Transverse colon (tissue), 4 donors: ENCODE results near the gene UBL3. TPM values are rescaled to one million over a fixed set of nuclear protein-coding genes. Genes with fewer than 3 reads are reported as not detected.

Experiments
- DNase-seq: peaks from one replicate; pipeline ENCODE4 v3.0.0-alpha.2; 2019
- H3K27ac ChIP-seq, 4 donors: fragments of 200-600 bp; sonication (generic); 2 replicates each; pipeline ENCODE4 v1.5.1; 2016 to 2018; ENCODE audit warnings: inconsistent platforms in 4 of 4
- H3K27me3 ChIP-seq: fragments of 200-600 bp; sonication (generic); 2 replicates; pipeline ENCODE4 v1.5.1; 2017; ENCODE audit warnings: inconsistent platforms
- H3K36me3 ChIP-seq, 4 donors: fragments of 200-600 bp; sonication (generic); 2 replicates each; pipeline ENCODE4 v1.5.1; 2017 to 2019; ENCODE audit warnings: inconsistent platforms in 4 of 4
- H3K4me1 ChIP-seq, 4 donors: fragments of 200-600 bp; sonication (generic); 2 replicates each; pipeline ENCODE4 v1.5.1; 2017 to 2020; ENCODE audit warnings: inconsistent platforms in 4 of 4
- H3K4me3 ChIP-seq, 4 donors: fragments of 200-600 bp; sonication (generic); 1 replicate in 1 of 4; 2 replicates in 3 of 4; pipeline versions ENCODE4 v1.5.1 to v1.6.1; 2017 to 2019; ENCODE audit warnings: inconsistent platforms in 4 of 4
- H3K9me3 ChIP-seq, 2 donors: fragments of 200-600 bp; sonication (generic); 2 replicates each; pipeline ENCODE4 v1.5.1; 2017 to 2019; ENCODE audit warnings: inconsistent platforms in 2 of 2
- CTCF ChIP-seq, 5 experiments: fragments of 200-600 bp in 3 of 5; fragments of 450-650 bp in 2 of 5; sonication (generic) in 3 of 5; IDR thresholded peaks; 1 replicate in 2 of 5; 2 replicates in 3 of 5; pipeline ENCODE4 v1.5.1; 2016 to 2017; ENCODE audit warnings: antibody characterized with exemption in 5 of 5, inconsistent platforms in 3 of 5, mild to moderate bottlenecking in 2 of 5, moderate library complexity in 1 of 5
- EP300 ChIP-seq: sonication (generic); formaldehyde crosslinking; IDR thresholded peaks from one replicate; pipeline ENCODE4 v1.6.1; 2017; ENCODE audit warnings: antibody characterized with exemption, low read depth
- POLR2A ChIP-seq: fragments of 450-650 bp; IDR thresholded peaks from one replicate; pipeline ENCODE4 v1.6.1; 2016; ENCODE audit warnings: antibody characterized with exemption, mild to moderate bottlenecking, moderate library complexity
- POLR2AphosphoS5 ChIP-seq, 3 donors: sonication (generic); formaldehyde crosslinking; IDR thresholded peaks; one replicate each; pipeline ENCODE4 v1.6.1; 2016; ENCODE audit warnings: antibody characterized with exemption in 3 of 3
- WGBS, 2 donors: methylation state at CpG; one replicate each; pipeline ENCODE4 v1.1.5; 2018; ENCODE audit warnings: low coverage in 1 of 2; 5-methylcytosine and 5-hydroxymethylcytosine counted together
- in situ Hi-C, 4 donors: fragments of 200-750 bp; cut with MboI; loops; one replicate each; pipeline versions ENCODE4 v1.15.0 to v1.15.1; 2017; ENCODE audit warnings: low sequenced_read_pairs in 3 of 4, low pct_ligation_motif_present in 1 of 4, low pct_unique_long_range_greater_than_20kb in 1 of 4
- intact Hi-C: fragments of 100-400 bp; cut with DNase I; formaldehyde crosslinking; loops from one replicate; pipeline ENCODE4 v1.15.1; 2023; ENCODE audit warnings: low total_unique reads
- total RNA-seq, 4 donors: library from RNA; depleted of rRNA; stranded (reverse); fragments of >200 nt; gene quantifications; one replicate each; pipeline ENCODE4 v1.1.0, GENCODE V29; 2016

Gene UBL3
- total RNA-seq, 4 donors from 2014 or later, result 8.8 to 77.1 (median 60.0) TPM

- no peaks in the 10 kb centered on the region for H3K27me3 ChIP-seq
- intact Hi-C loops, result no loop called here
- H3K36me3 ChIP-seq, result no peaks in the 10 kb centered on the region
- no peak for TF ChIP-seq CTCF (IDR thresholded peaks at IDR 0.05)
- no peak for TF ChIP-seq POLR2AphosphoS5 (IDR thresholded peaks at IDR 0.05)
- no peak for TF ChIP-seq POLR2A
- no peak for TF ChIP-seq EP300
- WGBS, 2 donors, result 100% methylated on average over 4 of the region's 4 CpGs; no CpG with 5 or more reads in 1 of the 2 donors
- peaks cover 0 to 12% (median 0%) of the 10 kb centered on the region in 4 donors for H3K4me1 ChIP-seq
- no peaks in the 10 kb centered on the region for H3K9me3 ChIP-seq
- in situ Hi-C loops, result no loop called here
- no peak for DNase-seq
- no peak overlapping the region for H3K4me3 ChIP-seq
- H3K27ac ChIP-seq, result no peak overlapping the region
Observed at GRCh38 chr13:29801102-29801501, 49.3 kb downstream of the UBL3 start.

- intact Hi-C loops (no loop called here), in situ Hi-C loops (no loop called here)
- TF ChIP-seq CTCF (IDR thresholded peaks at IDR 0.05), result no peak
- TF ChIP-seq POLR2A, result no peak
- no peak for TF ChIP-seq EP300
- TF ChIP-seq POLR2AphosphoS5 (IDR thresholded peaks at IDR 0.05), result no peak
- no peaks in the 10 kb centered on the region for H3K27me3 ChIP-seq
- H3K4me3 ChIP-seq, result no peak overlapping the region
- no peaks in the 10 kb centered on the region for H3K36me3 ChIP-seq
- H3K4me1 ChIP-seq, result peaks cover 0 to 12% (median 0%) of the 10 kb centered on the region in 4 donors
- WGBS, 2 donors, result 96 to 100% methylated on average over 3 to 6 of the region's 6 CpGs
- H3K27ac ChIP-seq, result no peak overlapping the region
- no peaks in the 10 kb centered on the region for H3K9me3 ChIP-seq
- DNase-seq, result no peak
Observed at GRCh38 chr13:29800687-29801086, 49.7 kb downstream of the UBL3 start.

- in situ Hi-C loops (loop anchor here in 1 of 4 donors (25.0 kb wide), 1 partner anchor 113 kb away; no protein-coding TSS in a partner anchor), intact Hi-C loops (no loop called here)
- Histone ChIP-seq H3K27ac (no peak overlapping the region), H3K9me3 (no peaks in the 10 kb centered on the region), H3K36me3 (no peaks in the 10 kb centered on the region), H3K4me3 (no peak overlapping the region), H3K27me3 (no peaks in the 10 kb centered on the region), H3K4me1 (peaks cover 0 to 12% (median 0%) of the 10 kb centered on the region in 4 donors)
- no peak for DNase-seq
- 72 to 86% methylated on average over 2 of the region's 2 CpGs for WGBS, 2 donors
- TF ChIP-seq CTCF (IDR thresholded peaks at IDR 0.05), result no peak
- no peak for TF ChIP-seq POLR2AphosphoS5 (IDR thresholded peaks at IDR 0.05)
- no peak for TF ChIP-seq EP300
- no peak for TF ChIP-seq POLR2A
Observed at GRCh38 chr13:29799041-29799440, 51.4 kb downstream of the UBL3 start.

- no peak overlapping the region for H3K27ac ChIP-seq
- no peaks in the 10 kb centered on the region for H3K36me3 ChIP-seq
- no peaks in the 10 kb centered on the region for H3K27me3 ChIP-seq
- H3K4me1 ChIP-seq, result peaks cover 0 to 20% (median 6%) of the 10 kb centered on the region in 4 donors
- DNase-seq, result no peak
- no peak overlapping the region for H3K4me3 ChIP-seq
- in situ Hi-C loops, result loop anchor here in 1 of 4 donors (25.0 kb wide), 1 partner anchor 120 kb away; no protein-coding TSS in a partner anchor
- H3K9me3 ChIP-seq, result no peaks in the 10 kb centered on the region
- 90 to 94% methylated on average over 5 of the region's 5 CpGs for WGBS, 2 donors
- intact Hi-C loops, result no loop called here
- TF ChIP-seq POLR2AphosphoS5 (IDR thresholded peaks at IDR 0.05) (no peak), EP300 (no peak), CTCF (IDR thresholded peaks at IDR 0.05) (no peak), POLR2A (no peak)
Observed at GRCh38 chr13:29791997-29792780, 58.2 kb downstream of the UBL3 start.
